ENCODE data around the gene IGSF21.

Gene IGSF21

GRCh38 chr1:18175051-18175450 lies 67.5 kb downstream of the IGSF21 start:
- DNase-seq (ENCODE audit: low spot score), result no peak
- no peak for TF ChIP-seq CTCF (IDR thresholded peaks at IDR 0.05)
- Histone ChIP-seq H3K4me3 (no peak overlapping the region), H3K27ac (no peak overlapping the region)

DNA sequence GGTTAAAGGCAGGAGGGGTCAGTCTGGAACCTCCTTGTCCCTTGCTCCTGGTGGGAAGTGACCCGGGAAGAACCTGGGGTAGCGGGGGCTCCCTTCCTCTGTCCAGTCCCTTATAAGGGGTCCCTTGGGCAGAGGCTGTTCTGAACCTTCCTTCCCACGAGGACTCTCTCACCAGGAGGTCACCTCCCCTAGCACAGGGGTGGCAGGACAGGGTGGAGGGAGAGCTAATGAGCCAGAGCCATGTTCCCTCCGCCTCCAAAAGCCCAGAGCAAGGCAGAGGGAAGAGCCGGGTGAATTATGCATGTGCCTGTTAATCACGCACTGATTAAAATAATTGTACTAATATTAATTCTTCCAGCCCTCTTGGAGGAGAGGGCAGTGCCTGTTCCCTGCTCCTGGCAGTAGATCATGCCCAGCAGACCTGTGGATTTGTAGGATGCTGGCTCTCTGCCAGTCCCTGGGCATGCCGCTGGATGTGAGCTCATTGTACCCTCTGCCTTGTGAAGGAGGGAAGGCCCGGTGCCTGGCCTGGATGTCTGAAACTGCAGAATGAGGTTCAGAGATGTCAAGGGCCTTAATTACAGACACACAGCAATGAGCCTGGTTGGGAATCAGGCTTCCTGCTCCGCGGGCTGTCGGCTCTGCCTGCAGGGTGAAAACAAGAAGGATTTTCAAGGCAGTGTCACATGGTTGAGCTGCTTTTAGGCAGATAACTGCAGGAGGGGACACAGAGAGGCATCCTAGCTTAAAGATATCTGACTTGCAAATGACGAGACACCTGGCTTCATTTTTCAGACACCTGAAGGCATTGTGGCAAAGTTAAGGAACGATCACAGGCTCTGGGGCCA lies 68.2 kb downstream of the IGSF21 start:
- no peak overlapping the region for H3K4me3 ChIP-seq
- H3K27ac ChIP-seq, result no peak overlapping the region
- no peak for DNase-seq (ENCODE audit: low spot score)
- TF ChIP-seq CTCF (IDR thresholded peaks at IDR 0.05), result no peak

DNA sequence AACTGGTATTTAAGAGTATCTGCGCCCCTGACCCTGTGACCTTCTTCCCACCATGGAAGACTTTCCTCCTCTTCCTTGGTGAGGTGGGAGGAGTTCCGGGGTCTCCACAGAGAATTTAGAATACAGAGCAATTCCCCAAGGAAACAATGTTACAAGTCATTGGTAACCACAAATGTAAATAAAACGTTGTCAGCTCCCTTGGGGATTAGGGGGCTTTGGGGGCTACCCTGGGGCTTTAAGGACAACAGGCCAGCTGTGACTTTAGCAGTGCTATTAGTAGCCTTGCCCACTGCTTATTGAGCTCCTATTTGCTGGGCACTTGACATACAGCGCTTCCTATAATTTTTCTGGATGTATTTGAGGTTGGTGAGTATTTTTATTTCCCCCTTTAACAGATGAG lies 69.0 kb downstream of the IGSF21 start:
- Histone ChIP-seq H3K27ac (no peak overlapping the region), H3K4me3 (no peak overlapping the region)
- no peak for DNase-seq (ENCODE audit: low spot score)
- no peak for TF ChIP-seq CTCF (IDR thresholded peaks at IDR 0.05)

- no peak for TF ChIP-seq CTCF (IDR thresholded peaks at IDR 0.05)
- DNase-seq (ENCODE audit: low spot score), result no peak
- Histone ChIP-seq H3K27ac (no peak overlapping the region), H3K4me3 (no peak overlapping the region)
These were observed 70.5 kb downstream of the IGSF21 start for GRCh38 chr1:18178111-18178510.

DNA sequence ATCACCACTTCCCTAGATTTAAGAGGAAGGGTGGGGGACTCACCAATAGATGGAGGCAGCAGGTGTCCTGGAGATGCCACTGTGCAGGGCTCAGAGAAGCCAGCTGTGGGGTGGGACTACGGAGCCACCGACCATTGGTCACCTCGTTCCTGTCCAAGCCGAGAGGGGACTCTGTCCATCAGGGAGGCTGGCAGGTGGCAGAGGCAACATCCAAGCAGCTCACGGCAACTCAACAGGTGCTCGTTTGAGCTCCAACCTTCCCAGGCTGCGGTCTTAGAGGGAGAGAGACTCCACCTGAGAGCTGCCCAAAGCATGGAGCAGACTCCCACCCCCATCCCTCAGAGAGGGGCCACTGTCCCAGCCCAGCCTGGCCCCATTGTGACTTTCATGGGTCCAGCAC lies 71.4 kb downstream of the IGSF21 start:
- H3K4me3 ChIP-seq, result no peak overlapping the region
- DNase-seq (ENCODE audit: low spot score), result no peak
- H3K27ac ChIP-seq, result no peak overlapping the region
- no peak for TF ChIP-seq CTCF (IDR thresholded peaks at IDR 0.05)

DNA sequence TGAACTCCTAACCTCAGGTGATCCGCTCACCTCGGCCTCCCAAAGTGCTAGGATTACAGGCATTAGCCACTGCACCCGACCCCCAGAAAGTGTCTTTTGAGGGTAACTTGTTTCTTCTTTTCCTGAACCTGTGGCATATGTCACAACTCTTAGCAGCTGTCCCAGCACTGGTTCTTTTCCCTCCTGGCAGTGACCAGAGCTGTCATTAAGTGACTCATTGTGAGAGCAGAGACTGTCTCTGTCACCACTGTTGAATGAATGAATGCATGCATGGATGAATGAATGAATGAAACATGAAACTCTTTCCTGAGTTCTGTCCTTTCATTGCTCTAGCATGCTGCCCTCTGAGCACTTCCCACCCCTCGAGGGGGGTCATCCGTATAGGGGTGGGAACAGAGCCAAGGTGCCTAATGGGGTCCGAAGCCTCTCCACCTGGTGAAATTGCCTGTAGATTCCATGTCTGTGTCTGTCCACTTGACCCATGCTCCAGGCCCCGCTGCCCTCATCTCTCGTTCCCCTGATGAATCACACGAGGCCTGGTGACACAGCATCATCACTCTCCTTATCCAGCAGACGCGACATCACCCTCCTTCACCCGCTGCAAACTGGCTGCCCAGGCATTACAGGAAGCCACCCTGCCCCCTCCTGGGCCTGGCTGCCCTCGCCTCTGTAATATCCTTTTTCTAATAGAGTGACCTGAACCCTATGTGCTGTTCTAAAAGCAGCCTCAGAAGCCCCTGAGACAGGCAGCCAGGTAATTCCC lies 75.0 kb downstream of the IGSF21 start:
- DNase-seq (ENCODE audit: low spot score), result no peak
- no peak for TF ChIP-seq CTCF (IDR thresholded peaks at IDR 0.05)
- Histone ChIP-seq H3K4me3 (no peak overlapping the region), H3K27ac (no peak overlapping the region)
